Skin of body (tissue), 2 donors: ENCODE measurements around the gene GPR12. TPM values are rescaled to one million over a fixed set of nuclear protein-coding genes. Genes with fewer than 3 reads are reported as not detected.

ENCODE experiments used
- DNase-seq: peaks from one replicate; lab custom pipeline; 2025; lab: John Stamatoyannopoulos, UW
- total RNA-seq: library from RNA; depleted of rRNA; stranded (reverse); fragments of >200 nt; gene quantifications from one replicate; pipeline ENCODE4 v1.2.3, GENCODE V29; 2014

GPR12 gene
- total RNA-seq, 1 donor from 2014 or later, result 0.69 TPM

- DNase-seq, result no peak
These were observed 55.0 kb downstream of the GPR12 start for GRCh38 chr13:26705536-26705935.

Other genes starting within 250 kb of the GPR12 start
- 5.8 TPM for gene WASF3, start 203.1 kb downstream of the GPR12 start, total RNA-seq